ENCODE data around the gene FAM83B. TPM values are rescaled to one million over a fixed set of nuclear protein-coding genes. Genes with fewer than 3 reads are reported as not detected.

FAM83B gene
- total and polyA plus RNA-seq, 2 donors (not counting 3 experiments of a cell fraction or from before 2014, with no cell fraction given), result not detected

DNA sequence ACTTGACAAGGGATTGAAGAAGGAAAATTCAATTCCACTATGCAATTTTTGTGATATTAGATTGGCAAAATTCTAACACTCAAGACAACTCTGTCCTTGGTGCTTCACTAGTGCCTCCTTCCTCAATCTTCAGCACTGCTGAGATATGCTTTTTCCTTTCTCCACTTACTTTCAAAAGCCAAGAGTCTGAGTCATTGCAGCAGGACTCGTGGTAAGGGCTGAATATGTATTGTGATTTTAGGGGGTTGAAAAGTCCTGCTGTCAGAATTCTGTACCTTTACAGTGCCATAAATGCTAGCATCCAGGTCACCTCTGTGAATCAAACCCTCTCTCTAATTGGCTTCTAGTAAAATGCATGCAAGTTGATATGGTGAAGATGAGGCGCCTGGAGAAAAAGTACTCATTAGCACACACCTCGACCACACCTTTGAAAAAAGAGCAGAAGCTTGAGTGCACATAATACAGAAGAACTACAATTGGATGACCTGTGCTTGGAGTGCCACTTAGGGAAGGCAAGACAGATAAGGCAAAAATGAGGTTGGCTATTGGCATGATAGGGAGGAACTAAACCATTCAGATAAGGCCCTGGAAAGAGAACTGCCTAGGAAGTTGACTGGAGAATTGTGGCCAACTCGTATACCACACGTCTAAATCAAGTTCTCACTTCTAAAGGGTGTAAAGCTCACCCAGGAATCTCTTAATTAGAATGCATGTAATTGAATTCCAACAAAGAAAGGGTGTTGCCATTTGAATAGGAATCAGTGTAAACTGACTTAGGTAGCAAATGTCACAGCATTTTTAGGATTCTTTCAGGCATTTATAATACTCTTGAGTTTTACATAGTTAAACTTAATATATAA is 43.6 kb upstream of the FAM83B start:
- dilution Hi-C loops (cut with MboI; ENCODE audit: extremely low pct_ligation_motif_present, low sequenced_read_pairs), result no loop called here
- no peak for FAIRE-seq

GRCh38 chr6:54805077-54805476 is 41.5 kb upstream of the FAM83B start:
- dilution Hi-C loops (cut with MboI; ENCODE audit: extremely low pct_ligation_motif_present, low sequenced_read_pairs), result no loop called here
- intact Hi-C loops (cut with micrococcal nuclease), result no loop called here
- Histone ChIP-seq H3K36me3 (ENCODE audit: control insufficient read depth in 2 of 2, extremely low read depth in 1 of 2, insufficient read depth in 2 of 2, low read length in 2 of 2) (no peaks in the 10 kb centered on the region), H3K9ac (replicated peaks; ENCODE audit: extremely low read depth, insufficient read depth, low read length) (no peak overlapping the region), H3K27ac (ENCODE audit: insufficient read depth, low read depth, low read length) (no peak overlapping the region), H3K27me3 (ENCODE audit: control insufficient read depth in 2 of 2, insufficient read depth in 2 of 2, low read length in 2 of 2) (no peaks in the 10 kb centered on the region), H3K4me1 (ENCODE audit: control insufficient read depth, extremely low read depth, insufficient read depth, low read length) (no peaks in the 10 kb centered on the region), H3K79me2 (ENCODE audit: control insufficient read depth, insufficient read depth, low read length) (no peaks in the 10 kb centered on the region), H4K20me1 (replicated peaks; ENCODE audit: control insufficient read depth, extremely low read depth, insufficient read depth, low read length) (no peaks in the 10 kb centered on the region), H3K4me2 (ENCODE audit: insufficient read depth, low read length) (no peak overlapping the region), H2AFZ (ENCODE audit: low read depth, low read length) (no peak overlapping the region), H3K9me1 (replicated peaks; ENCODE audit: control insufficient read depth, extremely low read depth, insufficient read depth, low read length) (no peaks in the 10 kb centered on the region), H3K9me3 (replicated peaks; ENCODE audit: control insufficient read depth, insufficient read depth, low read length) (no peaks in the 10 kb centered on the region), H3K4me3 (replicated peaks in 1 of 3; ENCODE audit: insufficient read depth in 1 of 3, low read depth in 1 of 3, low read length in 3 of 3) (no peak overlapping the region)
- no peak for TF ChIP-seq POLR2AphosphoS5 (IDR thresholded peaks at IDR 0.05; ENCODE audit: insufficient read depth, low read depth, low read length)
- no peak for TF ChIP-seq MYC (IDR thresholded peaks at IDR 0.05; ENCODE audit: low read depth, low read length)
- no peak for TF ChIP-seq FOS (IDR thresholded peaks at IDR 0.05; ENCODE audit: borderline replicate concordance, insufficient read depth, low read length)
- TF ChIP-seq GATA2 (IDR thresholded peaks at IDR 0.05; ENCODE audit: insufficient read depth, insufficient read length, low read depth, low read length), result no peak
- no peak for TF ChIP-seq EZH2 (IDR thresholded peaks at IDR 0.05; ENCODE audit: borderline replicate concordance, low read depth, low read length, severe bottlenecking)
- TF ChIP-seq CTCF (IDR thresholded peaks at IDR 0.05; ENCODE audit: extremely low read depth in 1 of 2, insufficient read depth in 1 of 2, low read depth in 1 of 2, low read length in 2 of 2), result no peak
- no peak for TF ChIP-seq POLR2A (IDR thresholded peaks at IDR 0.05; ENCODE audit: low read depth, low read length)
- TF ChIP-seq MAX (IDR thresholded peaks at IDR 0.05; ENCODE audit: insufficient read depth, insufficient read length), result no peak
- TF ChIP-seq JUN (IDR thresholded peaks at IDR 0.05; ENCODE audit: borderline replicate concordance, insufficient read depth, insufficient read length, low read depth), result no peak
- FAIRE-seq (no peak), DNase-seq (ENCODE audit: low read depth, low spot score) (no peak)
- ChIA-PET POLR2A (no interaction called here), CTCF (no interaction called here)
- no TSS peak for BruUV-seq (replicated peaks)

More for the DNA sequence above, 43.6 kb upstream of the FAM83B start:
- Histone ChIP-seq H3K79me2 (ENCODE audit: control insufficient read depth, insufficient read depth, low read length) (no peaks in the 10 kb centered on the region), H2AFZ (ENCODE audit: low read depth, low read length) (no peak overlapping the region), H3K9me3 (replicated peaks; ENCODE audit: control insufficient read depth, insufficient read depth, low read length) (no peaks in the 10 kb centered on the region), H3K4me2 (ENCODE audit: insufficient read depth, low read length) (no peak overlapping the region), H4K20me1 (replicated peaks; ENCODE audit: control insufficient read depth, extremely low read depth, insufficient read depth, low read length) (no peaks in the 10 kb centered on the region), H3K4me1 (ENCODE audit: control insufficient read depth, extremely low read depth, insufficient read depth, low read length) (no peaks in the 10 kb centered on the region), H3K36me3 (ENCODE audit: control insufficient read depth in 2 of 2, extremely low read depth in 1 of 2, insufficient read depth in 2 of 2, low read length in 2 of 2) (no peaks in the 10 kb centered on the region), H3K27me3 (ENCODE audit: control insufficient read depth in 2 of 2, insufficient read depth in 2 of 2, low read length in 2 of 2) (no peaks in the 10 kb centered on the region), H3K9me1 (replicated peaks; ENCODE audit: control insufficient read depth, extremely low read depth, insufficient read depth, low read length) (no peaks in the 10 kb centered on the region), H3K4me3 (replicated peaks in 1 of 3; ENCODE audit: insufficient read depth in 1 of 3, low read depth in 1 of 3, low read length in 3 of 3) (no peak overlapping the region), H3K9ac (replicated peaks; ENCODE audit: extremely low read depth, insufficient read depth, low read length) (no peak overlapping the region), H3K27ac (ENCODE audit: insufficient read depth, low read depth, low read length) (no peak overlapping the region)
- no TSS peak for BruUV-seq (replicated peaks)
- intact Hi-C loops (cut with micrococcal nuclease), result no loop called here
- TF ChIP-seq MYC (IDR thresholded peaks at IDR 0.05; ENCODE audit: low read depth, low read length) (no peak), POLR2A (IDR thresholded peaks at IDR 0.05; ENCODE audit: low read depth, low read length) (no peak), MAX (IDR thresholded peaks at IDR 0.05; ENCODE audit: insufficient read depth, insufficient read length) (no peak), FOS (IDR thresholded peaks at IDR 0.05; ENCODE audit: borderline replicate concordance, insufficient read depth, low read length) (no peak)
- POLR2A ChIA-PET, result no interaction called here
- DNase-seq (ENCODE audit: low read depth, low spot score), result no peak
- CTCF ChIA-PET, result no interaction called here

Measured in endothelial cell of umbilical vein (primary cell).